NCI-H1105 (cell line): ENCODE measurements around the gene UCN.
"Not testable (repeated sequence)": the region's sequence is repeated elsewhere in the genome, so short reads cannot be mapped to it uniquely, and the experiment has no call there.

Experiments used
- DNase-seq: peaks from one replicate; lab custom pipeline; 2025; lab: John Stamatoyannopoulos, UW

The UCN gene, protein sequence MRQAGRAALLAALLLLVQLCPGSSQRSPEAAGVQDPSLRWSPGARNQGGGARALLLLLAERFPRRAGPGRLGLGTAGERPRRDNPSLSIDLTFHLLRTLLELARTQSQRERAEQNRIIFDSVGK

DNA sequence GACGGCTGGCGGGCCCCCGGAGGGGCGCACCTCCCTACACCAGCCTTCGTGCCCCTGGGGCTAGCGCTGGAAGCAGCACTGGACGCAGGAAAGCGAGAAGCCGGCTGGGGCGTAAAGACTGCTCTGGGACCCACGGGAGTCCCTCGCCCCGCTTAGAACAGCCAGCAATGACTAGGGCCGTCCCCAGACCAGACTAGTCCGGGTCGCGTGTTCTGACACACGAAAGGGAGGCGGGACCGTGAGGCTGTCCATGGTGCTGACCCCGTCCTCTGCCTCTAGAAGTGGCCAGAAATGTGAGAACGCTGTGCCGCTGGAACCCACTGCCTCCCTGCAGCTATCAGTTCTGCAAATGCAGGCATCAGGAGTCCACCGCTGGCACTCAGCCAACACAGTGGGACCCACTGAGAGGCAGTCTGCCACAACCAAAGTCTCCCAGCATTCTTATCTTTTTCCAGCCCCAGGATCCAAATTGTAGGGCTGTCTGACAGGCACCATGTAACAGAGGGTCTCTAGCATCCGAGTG lies at the start of gene UCN:
UCN (minus strand) TSS at position 87 of the 523 bp plus-strand sequence. CDS start 550 bp downstream, outside the sequence.
- DNase-seq: no peak

DNA sequence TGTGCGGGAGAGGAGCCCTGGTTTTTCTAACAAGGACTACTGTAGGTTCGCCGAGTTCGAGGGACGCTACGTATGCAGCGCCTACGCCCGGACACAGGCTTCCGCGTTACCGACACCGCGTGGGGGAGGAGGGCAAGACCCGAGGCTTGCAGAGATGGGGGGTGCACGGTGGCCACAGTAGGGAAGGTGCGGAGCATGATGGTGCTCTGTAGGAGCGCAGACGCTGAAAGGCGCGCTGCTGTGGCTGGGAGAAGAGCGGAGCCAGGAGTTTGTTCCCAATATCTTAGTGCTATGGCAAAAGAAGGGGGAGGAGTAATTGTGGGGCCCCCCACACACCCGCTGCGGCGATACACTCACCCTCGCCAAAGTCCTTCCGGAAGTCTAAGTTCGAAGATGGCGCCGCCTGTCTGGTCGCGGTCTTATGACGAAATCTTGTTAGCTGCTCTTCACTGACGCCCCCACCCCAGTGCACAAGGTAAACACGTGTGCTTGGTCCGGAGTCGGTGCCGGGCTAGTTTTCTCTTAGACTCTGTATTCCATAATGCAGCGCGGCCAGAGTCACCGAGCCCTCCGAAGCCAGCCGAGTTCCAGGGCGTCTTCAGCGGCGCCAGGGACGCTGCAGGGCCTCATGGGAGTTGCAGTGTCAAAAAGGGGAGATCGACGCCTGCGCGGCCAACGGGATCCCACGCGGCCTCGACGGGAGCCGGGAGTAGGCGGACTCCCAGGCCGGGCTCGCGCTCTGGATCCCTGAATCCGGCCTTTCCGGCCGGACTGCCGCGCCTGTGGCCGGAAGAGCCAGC lies 48.3 kb upstream of the UCN start, which contains the start of gene GTF3C2:
GTF3C2 (minus strand) TSS at position 383 of the 800 bp plus-strand sequence. CDS start 13,210 bp downstream, outside the sequence.
- peak; percentile 89 for DNase-seq

DNA sequence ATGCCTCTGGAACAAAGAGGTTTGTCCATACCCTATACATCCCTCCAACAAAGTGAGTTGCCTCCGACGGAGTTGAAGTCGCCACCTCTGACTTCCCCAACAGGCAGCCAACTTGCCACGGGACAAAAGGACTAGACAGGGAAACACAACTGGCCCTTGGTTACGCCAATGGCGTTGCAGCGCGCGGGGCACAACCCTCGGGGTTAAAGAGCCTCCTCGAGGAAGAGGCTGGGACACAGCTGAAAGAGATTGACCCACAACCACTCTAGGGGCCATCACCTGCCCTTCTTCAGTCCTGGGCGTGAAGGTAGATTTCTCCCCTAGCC lies 47.8 kb upstream of the UCN start:
- peak; percentile 15 for DNase-seq

DNA sequence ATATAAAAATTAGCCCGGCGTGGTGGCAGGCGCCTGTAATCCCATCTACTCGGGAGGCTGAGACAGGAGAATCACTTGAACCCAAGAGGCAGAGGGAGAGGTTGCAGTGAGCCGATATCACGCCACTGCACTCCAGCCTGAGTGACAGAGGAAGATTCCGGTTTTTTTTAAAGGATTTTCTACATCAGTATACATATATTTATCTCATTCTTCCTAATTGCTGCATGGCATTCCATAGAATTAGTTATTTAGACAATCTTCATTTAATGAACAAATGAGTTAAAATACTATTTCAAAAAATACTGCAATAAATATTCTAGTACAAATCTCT lies 46.3 kb upstream of the UCN start:
- DNase-seq: no peak

DNA sequence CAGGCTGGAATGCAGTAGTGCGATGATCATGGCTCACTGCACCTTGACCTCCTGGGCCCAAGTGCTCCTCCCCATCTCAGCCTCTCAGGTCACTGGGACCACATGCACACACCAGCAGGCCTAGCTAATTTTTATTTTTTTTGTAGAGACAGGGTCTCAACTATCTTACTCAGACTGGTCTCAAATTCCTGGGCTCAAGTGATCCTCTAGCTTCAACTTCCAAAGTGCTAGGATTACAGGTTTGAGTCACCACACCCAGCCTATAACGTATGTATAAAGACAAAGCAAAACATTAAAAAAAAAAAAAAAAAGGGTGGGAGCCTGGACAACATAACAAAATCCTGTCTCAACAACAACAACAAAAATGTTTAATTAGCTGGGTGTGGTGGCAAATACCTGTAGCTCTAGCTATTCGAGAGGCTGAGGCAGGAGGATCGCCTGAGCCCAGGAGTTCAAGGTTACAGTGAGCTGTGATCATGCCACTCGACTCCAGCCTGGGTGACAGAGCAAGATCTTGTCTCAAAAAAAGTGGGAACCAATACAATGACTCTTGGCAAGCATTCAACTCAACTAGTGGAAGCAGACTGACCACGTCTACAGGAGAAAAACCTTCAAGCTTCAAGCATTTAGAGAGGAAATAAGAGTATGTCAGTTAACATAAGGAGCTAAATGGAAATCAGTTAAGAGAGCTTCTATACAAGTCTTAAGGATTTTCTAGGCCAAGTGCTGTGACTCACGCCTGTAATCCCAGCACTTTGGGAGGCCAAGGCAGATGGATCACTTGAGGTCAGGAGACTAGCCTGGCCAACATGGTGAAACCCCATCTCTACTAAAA lies 45.7 kb upstream of the UCN start:
- no peak for DNase-seq

DNA sequence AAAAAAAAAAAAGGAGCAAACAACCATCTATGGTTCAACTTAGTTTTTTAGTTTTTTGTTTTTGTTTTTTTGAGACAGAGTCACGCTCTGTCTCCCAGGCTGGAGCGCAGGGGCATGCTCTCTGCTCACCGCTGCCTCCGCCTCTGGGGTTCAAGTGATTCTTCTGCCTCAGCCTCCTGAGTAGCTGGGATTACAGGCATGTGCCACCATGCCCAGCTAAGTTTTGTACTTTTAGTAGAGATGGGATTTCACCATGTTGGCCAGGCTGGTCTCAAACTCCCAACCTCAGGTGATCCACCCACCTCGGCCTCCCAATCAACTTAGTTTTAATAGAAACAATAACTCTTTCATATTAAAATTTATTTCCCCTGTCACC lies 45.1 kb upstream of the UCN start:
- DNase-seq: not testable (repeated sequence)

DNA sequence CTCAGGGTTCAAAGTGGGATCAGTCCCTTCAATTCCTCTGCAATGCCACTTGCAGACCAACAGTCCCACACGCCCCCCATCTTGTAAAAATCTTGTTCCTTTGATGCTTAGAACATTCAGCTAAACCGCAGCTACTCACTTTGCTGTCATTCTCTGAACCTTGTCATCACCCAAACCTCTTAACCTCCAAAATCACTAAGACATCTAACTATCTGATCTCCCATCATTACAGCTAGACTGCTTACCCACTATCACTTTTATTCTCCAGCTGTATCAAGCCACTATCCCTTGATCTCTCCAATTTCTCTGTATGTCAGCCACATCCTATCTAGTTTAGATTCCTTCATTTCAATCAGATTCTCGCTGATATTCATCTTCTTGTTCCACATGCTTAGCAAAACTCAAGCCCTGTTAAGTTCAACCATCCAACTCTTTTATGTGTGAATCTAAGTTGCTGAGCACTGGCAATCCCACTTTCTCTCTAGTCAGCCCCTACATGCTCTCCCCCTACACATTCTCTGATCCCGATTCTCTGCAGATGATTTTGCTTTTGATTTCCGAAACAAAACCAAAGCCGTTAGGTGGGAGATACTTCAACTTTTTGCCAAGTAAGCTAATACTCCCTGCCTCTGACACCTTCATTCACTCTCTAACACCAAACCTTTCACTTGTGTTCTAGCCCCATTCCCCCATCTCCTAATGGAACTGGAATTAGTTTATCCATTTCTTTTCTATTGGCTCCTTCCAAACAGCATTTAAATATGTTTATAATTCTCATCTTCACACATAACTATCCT lies 43.8 kb upstream of the UCN start:
- no peak for DNase-seq

DNA sequence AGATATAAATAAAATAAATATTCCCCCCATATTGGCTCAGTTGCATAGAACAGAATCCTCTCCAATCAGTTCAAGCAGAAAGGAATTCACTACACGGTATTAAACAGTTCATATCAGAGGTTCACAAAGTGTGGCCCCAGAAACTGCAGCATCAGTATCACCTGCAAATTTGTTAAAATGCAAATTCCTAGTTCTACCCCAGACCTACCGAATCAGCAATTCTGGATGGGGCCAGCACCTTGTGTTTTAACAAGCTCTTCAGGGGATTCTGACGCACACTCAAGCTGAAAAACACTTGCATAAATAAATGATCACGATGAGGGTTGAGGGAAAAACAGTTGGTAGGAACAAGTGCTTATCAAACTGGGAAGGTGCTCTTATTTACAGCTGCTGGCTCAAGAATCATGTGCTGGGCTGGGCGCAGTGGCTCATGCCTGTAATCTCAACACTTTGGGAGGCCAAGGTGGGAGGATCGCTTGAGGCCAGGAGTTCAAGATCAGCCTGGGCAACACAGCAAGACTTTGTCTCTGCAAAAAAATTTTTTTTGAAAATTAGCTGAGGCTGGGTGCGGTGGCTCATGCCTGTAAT lies 42.0 kb upstream of the UCN start:
- DNase-seq: no peak

DNA sequence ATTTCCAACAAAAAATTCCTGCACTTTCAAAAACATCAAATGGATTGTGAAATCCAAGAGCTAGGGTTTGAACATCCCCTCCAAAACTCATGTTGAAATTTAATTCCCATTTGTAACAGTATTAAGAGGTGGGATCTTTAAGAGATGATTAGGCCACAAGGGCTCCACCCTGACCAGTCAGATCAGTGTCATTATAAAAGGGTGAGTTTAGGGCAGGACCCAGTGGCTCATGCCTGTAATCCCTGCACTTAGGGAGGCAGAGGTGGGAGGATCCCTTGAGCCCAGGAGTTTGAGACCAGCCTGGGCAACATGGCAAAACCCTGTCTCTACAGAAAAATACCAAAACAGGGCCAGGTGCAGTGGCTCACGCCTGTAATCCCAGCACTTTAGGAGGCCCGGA lies 39.4 kb upstream of the UCN start:
- DNase-seq: no peak

DNA sequence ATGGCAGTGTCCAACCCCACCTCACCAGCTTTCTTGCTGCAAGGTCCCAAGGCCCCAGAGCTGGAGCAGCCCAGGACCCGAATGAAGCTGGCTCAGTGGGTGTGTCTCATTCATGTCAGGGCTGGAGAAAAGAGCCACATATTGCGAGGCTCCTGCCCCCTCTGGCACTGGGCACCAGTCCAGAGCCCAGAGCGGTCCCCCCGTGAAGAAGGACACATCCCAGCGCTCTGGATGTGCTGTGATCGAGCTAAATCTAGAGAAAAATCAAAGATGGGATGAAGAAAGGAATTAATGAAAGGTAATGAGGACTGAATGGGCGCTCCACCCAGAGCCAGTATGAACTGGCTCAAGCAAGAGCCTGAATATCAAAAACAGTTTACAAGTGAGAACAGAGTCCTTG lies 27.9 kb upstream of the UCN start:
- no peak for DNase-seq

DNA sequence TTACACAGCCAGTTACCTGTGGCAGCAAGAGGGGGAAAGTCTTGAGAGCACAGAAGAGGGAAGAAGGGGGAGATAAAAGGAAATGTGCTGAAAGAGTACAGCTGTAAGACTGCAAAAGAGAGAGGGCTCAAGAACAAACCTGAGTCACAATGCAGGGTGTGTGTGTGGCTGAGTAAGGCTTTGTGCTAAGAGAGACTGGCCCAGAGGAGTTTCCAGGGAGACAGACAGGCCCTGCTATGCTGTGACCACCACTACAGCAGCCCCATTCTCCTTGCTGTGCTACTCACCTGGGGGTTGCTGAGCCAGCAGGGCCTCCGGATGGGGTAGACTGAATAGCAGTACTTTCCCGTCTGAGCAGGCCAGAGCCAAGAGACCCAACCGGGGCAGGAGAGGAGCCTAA lies 27.1 kb upstream of the UCN start:
- no peak for DNase-seq

DNA sequence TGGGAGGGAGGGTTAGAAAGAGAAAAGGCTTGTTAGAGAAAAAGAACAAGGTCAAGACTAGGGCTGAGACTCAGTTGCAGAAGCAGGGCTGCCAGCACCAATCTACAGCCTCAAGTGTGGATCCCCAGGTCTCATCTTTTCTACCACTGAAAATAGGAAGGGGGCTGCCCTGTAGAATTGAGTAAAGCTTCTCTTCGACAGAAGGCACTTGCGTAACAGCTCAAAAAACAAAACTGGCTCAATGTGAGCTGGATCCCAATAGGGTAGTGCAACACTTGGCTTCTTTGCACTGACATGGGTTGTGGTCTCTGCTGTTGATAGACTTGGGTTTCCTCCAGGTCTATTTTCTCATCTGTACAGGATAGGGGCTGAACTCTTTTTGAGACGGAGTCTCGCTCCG lies 16.5 kb upstream of the UCN start:
- no peak for DNase-seq

DNA sequence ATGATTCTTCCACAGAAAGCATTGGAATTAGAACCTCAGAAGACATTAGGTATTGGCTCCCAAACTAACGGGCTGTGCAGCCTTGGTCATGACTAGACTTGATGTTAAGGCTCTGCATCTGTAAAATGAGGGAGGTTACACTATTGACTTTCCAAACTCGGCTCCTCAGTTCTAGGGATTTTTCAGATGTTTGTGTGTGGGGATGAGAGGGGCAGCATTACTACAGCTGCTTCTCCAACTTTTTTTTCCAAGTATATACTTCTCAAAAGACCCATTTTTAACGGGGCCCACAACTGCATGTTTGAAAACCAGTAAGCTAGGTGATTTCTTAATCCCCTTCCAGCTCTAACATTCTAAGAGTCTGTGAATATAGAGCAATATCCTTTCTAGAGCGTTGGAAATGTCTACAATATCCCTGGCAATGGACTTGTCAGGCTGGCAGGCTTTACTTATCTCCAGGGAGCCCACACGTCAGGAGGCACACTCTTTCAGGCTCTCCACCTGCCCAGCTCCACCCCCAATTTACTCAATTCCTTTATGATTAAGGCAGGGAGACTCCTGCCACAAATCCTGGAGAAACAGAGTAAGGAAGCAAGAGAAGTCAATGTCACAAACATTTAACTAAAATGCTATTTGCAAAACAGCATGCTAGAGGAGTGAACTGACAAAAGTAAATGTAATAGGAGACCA lies 15.5 kb upstream of the UCN start:
- no peak for DNase-seq

DNA sequence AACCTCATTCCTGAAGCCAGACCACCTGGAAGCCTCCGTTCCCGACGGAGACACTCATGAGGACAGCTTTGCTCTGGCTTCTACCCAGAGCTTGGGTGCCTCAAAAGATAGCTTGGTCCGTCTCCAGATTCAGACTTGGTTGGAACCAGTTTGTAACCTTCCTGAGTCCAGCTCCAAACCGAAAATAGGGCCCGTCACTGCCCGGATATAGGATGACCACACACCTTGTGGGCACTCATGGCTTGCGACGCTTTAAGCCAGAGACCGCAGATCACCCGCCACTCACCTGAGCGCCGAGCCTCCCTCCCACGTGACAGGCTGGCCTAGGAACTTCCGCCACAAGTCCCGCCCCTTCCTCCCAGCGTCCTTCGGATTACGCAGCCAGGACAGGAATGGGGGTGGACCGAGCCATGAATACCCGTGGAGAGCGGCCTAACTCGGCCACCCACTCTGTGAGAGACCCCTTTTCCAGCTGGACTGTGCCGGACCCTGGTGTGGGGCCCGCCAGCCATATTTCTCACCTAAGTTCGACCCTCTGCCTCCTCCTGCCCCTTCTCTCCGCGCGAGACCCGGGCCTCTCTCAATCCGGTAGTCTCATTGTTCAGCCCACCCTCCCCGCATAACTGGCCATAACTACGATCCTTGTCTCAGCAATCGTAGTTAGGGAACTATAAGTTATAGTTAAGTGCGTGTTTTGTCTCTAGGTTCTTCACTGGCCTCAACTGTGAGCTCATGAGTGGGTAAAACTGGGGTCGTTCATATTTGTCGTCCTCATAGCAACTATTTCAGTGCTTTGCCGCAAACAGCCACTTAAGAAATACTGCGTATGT lies 14.7 kb upstream of the UCN start, which contains the start of gene MPV17:
MPV17 (minus strand) TSS at position 332 of the 830 bp plus-strand sequence. CDS start 580 bp downstream, outside the sequence.
- peak; percentile 70 for DNase-seq

DNA sequence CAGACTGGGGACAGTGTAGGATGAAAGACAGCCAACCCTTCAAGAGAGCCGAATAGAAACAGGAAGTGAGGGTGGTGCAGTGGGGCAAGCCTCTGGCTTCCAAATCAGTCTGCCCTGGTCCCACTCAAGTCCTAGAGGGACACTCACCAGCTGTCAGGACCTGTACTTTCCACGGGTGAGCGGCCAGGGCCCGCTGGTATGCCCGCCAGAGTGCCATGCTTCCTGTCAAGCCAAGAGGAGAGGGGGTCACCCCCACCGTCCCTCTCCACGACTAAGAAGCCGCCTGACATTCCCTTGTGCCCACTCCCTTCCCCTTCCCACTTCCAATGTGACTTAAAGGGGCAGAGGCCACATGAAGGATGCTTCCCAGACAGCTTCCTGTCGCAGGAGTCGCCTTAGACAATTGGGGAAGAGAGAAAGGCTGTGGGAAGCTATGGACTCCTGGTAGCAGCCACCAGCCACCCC lies 14.1 kb upstream of the UCN start:
- no peak for DNase-seq

DNA sequence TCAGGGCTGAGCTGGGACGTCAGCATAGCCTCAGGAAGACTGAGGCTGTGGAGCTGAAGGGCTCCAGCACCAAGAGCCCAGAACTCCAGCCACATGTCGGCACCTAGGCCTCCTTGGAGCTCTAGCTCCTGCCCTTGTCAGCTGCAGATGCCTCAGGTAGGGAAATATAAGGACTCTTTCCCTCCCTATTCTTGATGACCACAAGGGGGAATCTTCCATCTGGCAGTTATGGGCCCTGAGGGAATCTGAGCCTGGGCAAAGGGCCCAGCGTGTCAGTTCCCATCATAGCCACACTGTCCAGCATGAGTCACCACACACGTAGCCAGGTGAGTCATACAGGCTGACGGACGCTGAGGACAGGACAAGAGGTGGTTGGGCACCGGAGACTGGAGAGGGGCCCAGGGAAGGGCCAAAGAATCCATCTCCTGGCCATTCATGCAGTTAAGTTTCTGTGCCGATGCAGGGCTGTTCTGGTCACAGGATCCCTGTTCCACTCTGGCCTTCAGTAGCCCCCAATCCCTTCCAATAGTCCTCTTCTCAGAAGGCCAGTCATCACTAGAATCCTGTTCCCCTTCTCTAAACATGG lies 12.8 kb upstream of the UCN start:
- no peak for DNase-seq

DNA sequence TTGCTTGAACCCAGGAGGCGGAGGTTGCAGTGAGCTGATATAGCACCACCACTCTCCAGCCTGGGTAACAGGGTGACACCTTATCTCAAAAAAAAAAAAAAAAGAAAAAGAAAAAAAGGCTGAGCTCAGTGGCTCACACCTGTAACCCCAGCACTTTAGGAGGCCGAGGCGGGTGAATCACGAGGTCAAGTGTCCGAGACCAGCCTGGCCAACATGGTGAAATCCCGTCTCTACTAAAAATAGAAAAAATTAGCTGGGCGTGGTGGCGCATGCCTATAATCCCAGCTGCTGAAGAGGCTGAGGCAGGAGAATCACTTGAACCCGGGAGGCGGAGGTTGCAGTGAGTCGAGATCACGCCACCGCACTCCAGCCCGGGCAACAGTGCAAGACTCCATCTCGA lies 11.6 kb upstream of the UCN start:
- not testable (repeated sequence) for DNase-seq

DNA sequence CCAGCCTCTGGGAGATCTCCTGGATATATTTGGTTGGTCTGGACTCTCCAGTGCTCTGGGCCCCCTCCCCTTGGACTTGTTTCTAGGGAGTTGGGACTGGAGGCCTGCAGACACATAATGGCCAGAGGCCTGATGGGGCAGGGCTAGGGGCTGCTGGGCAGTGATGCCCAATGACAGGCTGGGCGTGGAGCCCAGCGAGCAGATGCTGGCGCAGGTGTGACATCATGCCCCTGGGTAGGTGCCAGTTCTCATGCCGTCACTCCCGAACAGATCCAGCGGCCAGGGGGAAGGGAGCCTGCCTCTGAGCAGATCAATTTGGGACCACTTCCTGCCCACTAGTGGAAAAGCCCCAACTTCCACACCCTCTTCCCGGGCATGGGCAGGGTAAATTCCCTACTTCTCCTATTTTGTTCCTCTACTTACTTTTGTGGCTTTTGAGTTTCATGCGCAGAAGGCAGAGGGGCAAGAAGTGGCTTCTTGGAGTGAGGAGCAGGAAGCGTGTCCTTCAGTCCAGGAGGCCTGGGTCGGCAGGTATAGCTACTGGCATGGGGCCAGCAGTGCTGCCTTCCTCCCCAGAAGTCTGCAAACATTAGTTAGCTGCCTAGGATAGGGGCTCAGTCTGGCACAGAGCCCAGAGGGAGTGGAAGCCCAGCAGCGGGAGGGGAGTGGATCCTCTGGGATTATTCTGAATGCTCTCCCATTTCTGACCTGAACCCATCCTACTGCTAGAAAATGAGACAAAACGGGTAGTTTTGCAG lies 8.6 kb upstream of the UCN start:
- DNase-seq: peak; percentile 63

DNA sequence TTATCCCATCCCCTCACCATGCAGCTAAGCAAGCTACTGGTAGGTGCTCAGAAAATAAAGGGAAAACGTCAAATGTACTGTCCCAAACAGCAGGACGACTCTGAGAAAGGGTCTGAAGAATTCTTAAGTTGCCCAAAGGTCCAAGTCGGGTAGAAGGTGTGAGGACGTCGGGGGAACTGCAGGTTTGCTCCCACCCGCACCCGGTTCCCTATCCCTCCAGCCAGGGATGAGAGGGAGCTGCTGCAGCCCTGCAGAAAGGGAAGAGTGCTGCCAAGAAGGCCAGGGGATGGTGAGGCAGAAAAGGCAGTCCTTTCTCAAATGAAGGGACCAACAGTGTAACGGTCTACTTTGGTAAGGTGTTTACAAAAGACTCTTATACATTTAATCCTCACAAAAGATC lies 6.9 kb upstream of the UCN start:
- DNase-seq: no peak
